ENCODE data around the gene MAPK14.

Gene MAPK14

GRCh38 chr6:36155662-36156061, 128.1 kb downstream of the MAPK14 start:
- Histone ChIP-seq H3K36me3 (ENCODE audit: control insufficient read depth, insufficient read depth, low read length) (no peaks in the 10 kb centered on the region), H3K4me1 (ENCODE audit: control insufficient read depth, insufficient read depth, low read length, poor library complexity, severe bottlenecking) (no peaks in the 10 kb centered on the region), H3K27ac (ENCODE audit: low read depth, low read length, severe bottlenecking) (no peak overlapping the region), H3K9me3 (ENCODE audit: control insufficient read depth, low read length) (peaks cover 3% of the 10 kb centered on the region), H3K4me3 (ENCODE audit: extremely low read depth, insufficient read depth, low read length, poor library complexity, severe bottlenecking) (no peak overlapping the region)
- no CpG with 5 or more reads among the region's 2 CpGs for WGBS, 2 experiments (ENCODE audit: insufficient coverage in 2 of 2)

- WGBS, 2 experiments (ENCODE audit: insufficient coverage in 2 of 2): 95% methylated on average over 4 of the region's 4 CpGs; no CpG with 5 or more reads in 1 of the 2 experiments
- Histone ChIP-seq H3K9me3 (ENCODE audit: control insufficient read depth, low read length) (peaks cover 3% of the 10 kb centered on the region), H3K4me3 (ENCODE audit: extremely low read depth, insufficient read depth, low read length, poor library complexity, severe bottlenecking) (no peak overlapping the region), H3K27ac (ENCODE audit: low read depth, low read length, severe bottlenecking) (no peak overlapping the region), H3K4me1 (ENCODE audit: control insufficient read depth, insufficient read depth, low read length, poor library complexity, severe bottlenecking) (no peaks in the 10 kb centered on the region), H3K36me3 (ENCODE audit: control insufficient read depth, insufficient read depth, low read length) (no peaks in the 10 kb centered on the region)
Measured at GRCh38 chr6:36160147-36160760, 132.6 kb downstream of the MAPK14 start.

Measured in mesodermal cell (in vitro differentiated cells).